Calu3 (cell line): ENCODE results near the gene SLC25A33. TPM values are rescaled to one million over a fixed set of nuclear protein-coding genes. Genes with fewer than 3 reads are reported as not detected.
"Not testable (repeated sequence)": the region's sequence is repeated elsewhere in the genome, so short reads cannot be mapped to it uniquely, and the experiment has no call there.

Experiments used
- BruUV-seq: library from RNA; stranded (reverse); fragments of 400-500 nt; replicated peaks from 2 replicates; lab custom pipeline; 2021; lab: Mats Ljungman, UMichigan
- CTCF ChIA-PET: fragments of 300-600 bp; sonication (Branson Sonifier 250); formaldehyde crosslinking; loops from one replicate; lab custom pipeline; 2022; ENCODE audit warnings: antibody characterized with exemption; lab: Charles Lee
- DNase-seq: peaks from one replicate; pipeline ENCODE4 v3.0.0; 2022
- H3K27ac Mint-ChIP-seq: one replicate; pipeline ENCODE4 v1.8.0; 2022; ENCODE audit warnings: mixed read lengths; ENCODE audit not compliant: unreplicated experiment
- H3K27me3 Mint-ChIP-seq: one replicate; pipeline ENCODE4 v1.8.0; 2022; ENCODE audit warnings: mixed read lengths; ENCODE audit not compliant: unreplicated experiment
- H3K36me3 Mint-ChIP-seq: one replicate; pipeline ENCODE4 v1.8.0; 2022; ENCODE audit warnings: mild to moderate bottlenecking, moderate library complexity, mixed read lengths; ENCODE audit not compliant: insufficient read depth, unreplicated experiment
- H3K4me1 Mint-ChIP-seq: one replicate; pipeline ENCODE4 v1.8.0; 2022; ENCODE audit warnings: mild to moderate bottlenecking, low read depth, mixed read lengths; ENCODE audit not compliant: unreplicated experiment
- H3K4me3 Mint-ChIP-seq: one replicate; pipeline ENCODE4 v1.8.0; 2022; ENCODE audit warnings: mild to moderate bottlenecking, low read depth, moderate library complexity, mixed read lengths; ENCODE audit not compliant: unreplicated experiment
- H3K9me3 Mint-ChIP-seq: one replicate; pipeline ENCODE4 v1.8.0; 2022; ENCODE audit warnings: low read depth, mixed read lengths; ENCODE audit not compliant: unreplicated experiment
- CTCF ChIP-seq: fragments of 200-600 bp; IDR thresholded peaks from one replicate; pipeline ENCODE4 v1.8.0; 2022; ENCODE audit warnings: antibody characterized with exemption; ENCODE audit not compliant: unreplicated experiment
- intact Hi-C: fragments of 100-400 bp; cut with micrococcal nuclease; formaldehyde crosslinking; loops from one replicate; pipeline ENCODE4 v1.10.0; 2022; ENCODE audit not compliant: unreplicated experiment
- total RNA-seq: library from RNA; stranded (reverse); gene quantifications from 2 replicates; pipeline ENCODE4 v1.2.3, GENCODE V29; 2022

The SLC25A33 gene
- total RNA-seq, 1 experiment from 2014 or later = 5.2 TPM

DNA sequence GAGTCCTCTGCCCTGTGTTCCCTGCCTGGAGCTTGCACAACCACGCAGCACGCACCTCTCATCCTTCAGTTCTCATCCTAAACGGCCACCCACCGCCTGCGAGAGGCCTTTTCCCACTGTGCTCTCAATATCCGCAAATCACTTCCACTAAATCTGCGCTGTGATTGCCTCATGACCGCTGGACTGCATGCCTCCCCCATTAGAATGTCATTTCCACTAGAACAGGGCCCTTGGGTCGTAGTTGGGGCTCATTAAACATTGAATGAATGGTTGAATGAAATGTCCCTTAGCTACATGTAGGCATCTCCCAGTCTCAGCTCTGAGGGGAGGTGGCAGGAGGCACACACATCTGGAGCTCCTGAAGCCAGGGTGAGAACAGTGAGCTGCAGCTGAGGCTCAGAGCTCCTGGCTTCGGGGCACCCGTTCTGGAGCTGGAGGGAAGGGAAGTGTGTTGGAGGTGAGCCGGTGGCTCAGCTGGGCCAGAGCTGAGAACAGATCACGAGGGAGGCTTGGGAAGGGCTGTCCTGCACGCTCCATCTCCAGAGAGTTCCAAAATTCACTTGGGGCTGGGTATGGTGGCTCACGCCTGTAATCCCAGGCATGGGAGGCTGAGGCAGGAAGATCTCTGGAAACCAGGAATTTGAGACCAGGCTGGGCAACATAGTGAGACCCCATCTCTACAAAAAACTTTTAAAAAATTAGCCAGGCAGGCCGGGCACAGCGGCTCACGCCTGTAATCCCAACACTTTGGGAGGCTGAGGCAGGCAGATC, 79.8 kb downstream of the SLC25A33 start:
- no peak for DNase-seq
- Mint-ChIP-seq H3K27ac (no peak overlapping the region), H3K4me1 (no peaks in the 10 kb centered on the region), H3K27me3 (peaks cover 34% of the 10 kb centered on the region), H3K4me3 (no peak overlapping the region), H3K36me3 (no peaks in the 10 kb centered on the region), H3K9me3 (no peaks in the 10 kb centered on the region)
- intact Hi-C loops = no loop called here
- CTCF ChIA-PET = interaction anchor here (0.7 kb wide), 2 partner anchors 235 to 1486 kb away, joined by 3 to 4 read pairs; no protein-coding TSS in a partner anchor
- no TSS peak for BruUV-seq
- TF ChIP-seq CTCF = no peak

DNA sequence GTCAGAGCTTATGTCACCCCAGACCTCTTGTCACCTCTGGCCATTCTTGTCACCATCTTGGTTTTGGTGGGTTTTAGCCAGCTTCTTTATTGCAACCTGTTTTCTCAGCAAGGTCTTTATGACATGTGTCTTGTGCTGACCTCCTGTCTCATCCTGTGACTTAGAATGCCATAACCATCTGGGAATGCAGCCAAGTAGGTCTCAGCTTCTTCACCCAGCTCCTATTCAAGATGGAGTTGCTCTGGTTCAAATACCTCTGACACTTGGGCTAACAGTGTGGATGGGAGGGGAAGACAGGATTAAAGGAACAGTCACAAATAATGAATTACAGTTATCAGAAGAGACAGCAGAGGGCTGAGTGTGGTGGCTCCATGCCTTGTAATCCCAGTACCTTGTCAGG, 81.8 kb downstream of the SLC25A33 start:
- no TSS peak for BruUV-seq
- Mint-ChIP-seq H3K36me3 (no peaks in the 10 kb centered on the region), H3K4me3 (no peak overlapping the region), H3K4me1 (no peaks in the 10 kb centered on the region), H3K27ac (no peak overlapping the region), H3K27me3 (peaks cover 49% of the 10 kb centered on the region), H3K9me3 (no peaks in the 10 kb centered on the region)
- TF ChIP-seq CTCF = no peak
- no peak for DNase-seq
- CTCF ChIA-PET = no interaction called here
- intact Hi-C loops = no loop called here

DNA sequence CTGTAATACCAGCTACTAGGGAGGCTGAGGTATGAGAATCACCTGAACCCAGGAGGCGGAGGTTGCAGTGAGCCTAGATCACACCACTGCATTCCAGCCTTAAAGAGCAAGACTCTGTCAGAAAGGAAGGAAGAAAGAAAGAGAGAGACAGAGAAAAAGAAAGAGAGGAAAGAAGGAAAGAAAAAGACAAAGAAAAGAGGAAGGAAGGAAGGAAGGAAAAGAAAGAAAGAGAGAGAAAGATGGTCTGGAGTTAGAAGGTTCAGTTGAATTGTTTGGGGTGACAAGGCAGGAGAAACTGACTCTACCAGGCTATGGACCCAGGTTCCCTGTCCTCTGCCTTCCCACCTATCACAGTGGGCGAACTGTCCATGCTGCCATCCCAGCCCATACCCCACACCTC, 84.8 kb downstream of the SLC25A33 start:
- no peaks in the 10 kb centered on the region for H3K9me3 Mint-ChIP-seq
- no peak for TF ChIP-seq CTCF
- BruUV-seq = no TSS peak
- peaks cover 61% of the 10 kb centered on the region for H3K27me3 Mint-ChIP-seq
- CTCF ChIA-PET = no interaction called here
- no peak overlapping the region for H3K27ac Mint-ChIP-seq
- H3K36me3 Mint-ChIP-seq = no peaks in the 10 kb centered on the region
- H3K4me1 Mint-ChIP-seq = no peaks in the 10 kb centered on the region
- DNase-seq = no peak
- H3K4me3 Mint-ChIP-seq = no peak overlapping the region
- intact Hi-C loops = no loop called here

GRCh38 chr1:9625030-9625429, 85.8 kb downstream of the SLC25A33 start:
- H3K4me3 Mint-ChIP-seq, CTCF ChIA-PET, H3K36me3 Mint-ChIP-seq, H3K4me1 Mint-ChIP-seq, H3K27ac Mint-ChIP-seq, DNase-seq, intact Hi-C loops, H3K9me3 Mint-ChIP-seq, BruUV-seq: not testable (repeated sequence)
- peaks cover 59% of the 10 kb centered on the region for H3K27me3 Mint-ChIP-seq

GRCh38 chr1:9626201-9626608, 86.9 kb downstream of the SLC25A33 start:
- intact Hi-C loops = no loop called here
- DNase-seq = no peak
- no TSS peak for BruUV-seq
- peaks cover 63% of the 10 kb centered on the region for H3K27me3 Mint-ChIP-seq
- no peaks in the 10 kb centered on the region for H3K4me1 Mint-ChIP-seq
- TF ChIP-seq CTCF = no peak
- CTCF ChIA-PET = interaction anchor here (0.6 to 1.7 kb wide), 3 partner anchors 10 to 466 kb away, joined by 3 to 7 read pairs (median 4); no protein-coding TSS in a partner anchor
- H3K36me3 Mint-ChIP-seq = no peaks in the 10 kb centered on the region
- H3K4me3 Mint-ChIP-seq = no peak overlapping the region
- H3K27ac Mint-ChIP-seq = no peak overlapping the region
- no peaks in the 10 kb centered on the region for H3K9me3 Mint-ChIP-seq
